Spleen (tissue), 11 donors: ENCODE data around the gene COMMD7. TPM values are rescaled to one million over a fixed set of nuclear protein-coding genes. Genes with fewer than 3 reads are reported as not detected.
"Not testable (repeated sequence)": the region's sequence is repeated elsewhere in the genome, so short reads cannot be mapped to it uniquely, and the experiment has no call there.

ENCODE experiments used
- DNase-seq: peaks from one replicate; pipeline ENCODE4 v3.0.0-alpha.2; 2020
- H3K27ac ChIP-seq, 8 donors: fragments of 200-600 bp; sonication (generic) in 7 of 8; 1 replicate in 4 of 8; 2 replicates in 4 of 8; pipeline versions ENCODE4 v1.5.0 to v1.8.0; 2016 to 2021; ENCODE audit warnings: inconsistent platforms in 4 of 8, mild to moderate bottlenecking in 4 of 8, moderate library complexity in 1 of 8
- H3K27me3 ChIP-seq, 7 donors: fragments of 200-600 bp; sonication (generic) in 6 of 7; replicated peaks in 1 of 7; 1 replicate in 4 of 7; 2 replicates in 3 of 7; pipeline versions ENCODE4 v1.5.0 to v1.8.0; 2016 to 2021; ENCODE audit warnings: inconsistent platforms in 3 of 7, mild to moderate bottlenecking in 1 of 7
- H3K36me3 ChIP-seq, 6 donors: fragments of 200-600 bp; sonication (generic) in 5 of 6; 1 replicate in 4 of 6; 2 replicates in 2 of 6; pipeline versions ENCODE4 v1.5.0 to v1.8.0; 2016 to 2021; ENCODE audit warnings: inconsistent platforms in 2 of 6
- H3K4me1 ChIP-seq, 6 donors: fragments of 200-600 bp; sonication (generic) in 5 of 6; 1 replicate in 3 of 6; 2 replicates in 3 of 6; pipeline versions ENCODE4 v1.5.0 to v1.8.0; 2016 to 2021; ENCODE audit warnings: inconsistent platforms in 3 of 6
- H3K4me3 ChIP-seq, 8 donors: fragments of 200-600 bp; sonication (generic) in 7 of 8; 1 replicate in 4 of 8; 2 replicates in 4 of 8; pipeline versions ENCODE4 v1.5.0 to v1.8.0; 2016 to 2021; ENCODE audit warnings: inconsistent platforms in 4 of 8, mild to moderate bottlenecking in 4 of 8, moderate library complexity in 2 of 8
- H3K9me3 ChIP-seq, 8 donors: fragments of 200-600 bp; sonication (generic) in 7 of 8; 1 replicate in 4 of 8; 2 replicates in 4 of 8; pipeline versions ENCODE4 v1.5.0 to v1.8.0; 2016 to 2021; ENCODE audit warnings: inconsistent platforms in 4 of 8
- POLR2A ChIP-seq, 3 donors: fragments of 450-650 bp; IDR thresholded peaks; one replicate each; pipeline ENCODE4 v1.5.1; 2017; ENCODE audit warnings: antibody characterized with exemption in 3 of 3, mild to moderate bottlenecking in 1 of 3
- POLR2AphosphoS5 ChIP-seq, 3 donors: sonication (generic); formaldehyde crosslinking; IDR thresholded peaks; one replicate each; pipeline ENCODE4 v1.5.1; 2017; ENCODE audit warnings: antibody characterized with exemption in 3 of 3
- WGBS, 5 donors: extraction: QIAGEN DNeasy Blood & Tissue Kit in 3 of 5; methylation state at CpG; one replicate each; pipeline versions ENCODE4 v1.1.5 to v1.1.7; 2013 to 2018; 5-methylcytosine and 5-hydroxymethylcytosine counted together
- intact Hi-C: fragments of 100-400 bp; cut with DNase I; formaldehyde crosslinking; loops from one replicate; pipeline ENCODE4 v1.15.0; 2023; ENCODE audit warnings: low total_unique reads
- polyA plus RNA-seq, 3 donors: library from polyadenylated mRNA; stranded (reverse); fragments of 200-250 nt; gene quantifications; one replicate each; pipeline ENCODE4 v1.2.1, GENCODE V29; 2013
- total RNA-seq, 7 donors: library from RNA; depleted of rRNA in 3 of 7; stranded (reverse); fragments of >200 nt in 3 of 7; fragmentation: NEBNext Ultra II Directional in 4 of 7; extraction: Animal tissue kit (Norgen Biotek cat#: 25700) in 4 of 7; gene quantifications; one replicate each; pipeline versions ENCODE4 v1.1.0 to v1.2.1, GENCODE V29; 2016 to 2021
- TF ChIP-seq, protein P1 (sequence below), 11 experiments: fragments of 200-600 bp in 7 of 11; fragments of 450-650 bp in 4 of 11; sonication (generic) in 4 of 11; IDR thresholded peaks in 8 of 11; conservative IDR thresholded peaks in 3 of 11; 1 replicate in 7 of 11; 2 replicates in 4 of 11; pipeline versions ENCODE4 v1.4.0 to v1.8.0; 2016 to 2021; ENCODE audit warnings: antibody characterized with exemption in 11 of 11, inconsistent platforms in 4 of 11, mild to moderate bottlenecking in 1 of 11
- donor health status: healthy with polysubstance abuse.
- donor health status: DM: no; HTN: no; CAD: no; lungs with moderate emphysema.
- donor health status: DM: no; HTN: no; CAD: no.
- donor health status: Bipolar disorder and iron deficiency.
- donor health status: healthy.
- donor health status: DM: no; HTN: no; CAD: no.
- donor health status: DM: yes; HTN: yes; CAD: no.

COMMD7 gene
- total and polyA plus RNA-seq, 10 donors = 24.4 to 69.2 (median 38.1) TPM

- intact Hi-C loops = no loop called here
- WGBS, 5 donors = 78 to 92% (median 84%) methylated on average over 8 of the region's 8 CpGs
- TF ChIP-seq, protein P1, sequence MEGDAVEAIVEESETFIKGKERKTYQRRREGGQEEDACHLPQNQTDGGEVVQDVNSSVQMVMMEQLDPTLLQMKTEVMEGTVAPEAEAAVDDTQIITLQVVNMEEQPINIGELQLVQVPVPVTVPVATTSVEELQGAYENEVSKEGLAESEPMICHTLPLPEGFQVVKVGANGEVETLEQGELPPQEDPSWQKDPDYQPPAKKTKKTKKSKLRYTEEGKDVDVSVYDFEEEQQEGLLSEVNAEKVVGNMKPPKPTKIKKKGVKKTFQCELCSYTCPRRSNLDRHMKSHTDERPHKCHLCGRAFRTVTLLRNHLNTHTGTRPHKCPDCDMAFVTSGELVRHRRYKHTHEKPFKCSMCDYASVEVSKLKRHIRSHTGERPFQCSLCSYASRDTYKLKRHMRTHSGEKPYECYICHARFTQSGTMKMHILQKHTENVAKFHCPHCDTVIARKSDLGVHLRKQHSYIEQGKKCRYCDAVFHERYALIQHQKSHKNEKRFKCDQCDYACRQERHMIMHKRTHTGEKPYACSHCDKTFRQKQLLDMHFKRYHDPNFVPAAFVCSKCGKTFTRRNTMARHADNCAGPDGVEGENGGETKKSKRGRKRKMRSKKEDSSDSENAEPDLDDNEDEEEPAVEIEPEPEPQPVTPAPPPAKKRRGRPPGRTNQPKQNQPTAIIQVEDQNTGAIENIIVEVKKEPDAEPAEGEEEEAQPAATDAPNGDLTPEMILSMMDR (IDR thresholded peaks at IDR 0.05 in 8 of 11, conservative IDR thresholded peaks at IDR 0.05 in 3 of 11) = no peak
- TF ChIP-seq POLR2A (IDR thresholded peaks at IDR 0.05) = no peak
- TF ChIP-seq POLR2AphosphoS5 (IDR thresholded peaks at IDR 0.05) = no peak
Measured at GRCh38 chr20:32773855-32774254, 30.6 kb upstream of the COMMD7 start.

DNA sequence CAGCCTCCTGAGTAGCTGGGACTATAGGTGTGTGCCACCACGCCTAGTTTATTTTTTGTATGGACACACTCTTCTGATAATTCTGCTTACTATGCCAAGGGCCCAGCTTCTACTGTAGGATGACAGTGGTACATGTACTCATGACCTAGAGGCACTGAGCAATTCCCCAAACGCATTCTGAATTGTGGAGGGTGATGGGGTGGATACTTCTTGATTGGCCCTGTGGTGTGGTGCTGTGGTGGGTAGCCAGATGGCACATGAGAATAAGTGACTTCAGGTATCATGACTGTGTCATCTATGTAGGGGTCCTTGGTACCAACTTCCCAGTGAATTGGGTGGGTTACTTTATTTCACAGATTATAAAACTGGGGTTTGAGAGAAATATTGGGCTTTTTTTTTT, 30.0 kb upstream of the COMMD7 start:
- DNase-seq = no peak
- Histone ChIP-seq H3K27me3 (no peaks in the 10 kb centered on the region), H3K27ac (no peak overlapping the region), H3K36me3 (no peaks in the 10 kb centered on the region), H3K4me3 (no peak overlapping the region), H3K4me1 (peaks cover 0 to 5% (median 0%) of the 10 kb centered on the region in 6 donors), H3K9me3 (no peaks in the 10 kb centered on the region)
- TF ChIP-seq, protein P1 (IDR thresholded peaks at IDR 0.05 in 8 of 11, conservative IDR thresholded peaks at IDR 0.05 in 3 of 11) = no peak
- TF ChIP-seq POLR2AphosphoS5 (IDR thresholded peaks at IDR 0.05) (no peak), POLR2A (IDR thresholded peaks at IDR 0.05) (no peak)
- intact Hi-C loops = no loop called here
- 84 to 100% (median 95%) methylated on average over 2 of the region's 2 CpGs for WGBS, 5 donors

More at GRCh38 chr20:32773855-32774254, 30.6 kb upstream of the COMMD7 start:
- Histone ChIP-seq H3K4me3 (no peak overlapping the region), H3K36me3 (no peaks in the 10 kb centered on the region), H3K4me1 (peaks cover 0 to 5% (median 0%) of the 10 kb centered on the region in 6 donors), H3K27ac (no peak overlapping the region), H3K27me3 (no peaks in the 10 kb centered on the region), H3K9me3 (no peaks in the 10 kb centered on the region)
- no peak for DNase-seq

DNA sequence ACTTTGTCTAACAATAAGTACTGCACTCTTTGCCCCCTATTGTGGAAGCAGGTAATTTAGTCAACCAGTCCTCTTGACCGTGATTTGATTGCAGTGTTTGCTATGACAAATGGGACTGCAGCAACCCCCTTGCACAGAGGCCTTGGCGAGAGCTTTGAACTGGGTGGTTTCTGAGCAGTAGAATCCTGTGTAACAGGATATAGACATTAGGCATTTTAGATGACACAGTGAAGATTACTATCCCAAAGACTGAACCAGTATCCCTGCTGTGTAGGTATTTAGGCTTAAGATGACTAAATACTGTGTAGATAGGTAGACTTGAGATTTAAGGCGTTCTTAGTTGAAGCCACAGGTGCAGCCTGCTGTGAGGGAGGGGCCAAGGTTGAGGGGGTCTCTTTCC, 28.8 kb upstream of the COMMD7 start:
- WGBS, 5 donors = 86 to 96% (median 89%) methylated on average over 3 of the region's 3 CpGs
- TF ChIP-seq, protein P1 (IDR thresholded peaks at IDR 0.05 in 8 of 11, conservative IDR thresholded peaks at IDR 0.05 in 3 of 11) = no peak
- TF ChIP-seq POLR2A (IDR thresholded peaks at IDR 0.05) = no peak
- TF ChIP-seq POLR2AphosphoS5 (IDR thresholded peaks at IDR 0.05) = no peak
- DNase-seq = no peak
- peaks cover 0 to 5% (median 0%) of the 10 kb centered on the region in 6 donors for H3K4me1 ChIP-seq
- intact Hi-C loops = no loop called here
- H3K9me3 ChIP-seq = no peaks in the 10 kb centered on the region
- no peak overlapping the region for H3K27ac ChIP-seq
- no peaks in the 10 kb centered on the region for H3K27me3 ChIP-seq
- no peak overlapping the region for H3K4me3 ChIP-seq
- H3K36me3 ChIP-seq = no peaks in the 10 kb centered on the region

- no peak for TF ChIP-seq POLR2AphosphoS5 (IDR thresholded peaks at IDR 0.05)
- no peak for TF ChIP-seq POLR2A (IDR thresholded peaks at IDR 0.05)
- TF ChIP-seq, protein P1 (IDR thresholded peaks at IDR 0.05 in 8 of 11, conservative IDR thresholded peaks at IDR 0.05 in 3 of 11) = no peak
- peaks cover 7 to 28% (median 13%) of the 10 kb centered on the region in 6 donors for H3K4me1 ChIP-seq
Measured at GRCh38 chr20:32767418-32768198, 24.3 kb upstream of the COMMD7 start.

DNA sequence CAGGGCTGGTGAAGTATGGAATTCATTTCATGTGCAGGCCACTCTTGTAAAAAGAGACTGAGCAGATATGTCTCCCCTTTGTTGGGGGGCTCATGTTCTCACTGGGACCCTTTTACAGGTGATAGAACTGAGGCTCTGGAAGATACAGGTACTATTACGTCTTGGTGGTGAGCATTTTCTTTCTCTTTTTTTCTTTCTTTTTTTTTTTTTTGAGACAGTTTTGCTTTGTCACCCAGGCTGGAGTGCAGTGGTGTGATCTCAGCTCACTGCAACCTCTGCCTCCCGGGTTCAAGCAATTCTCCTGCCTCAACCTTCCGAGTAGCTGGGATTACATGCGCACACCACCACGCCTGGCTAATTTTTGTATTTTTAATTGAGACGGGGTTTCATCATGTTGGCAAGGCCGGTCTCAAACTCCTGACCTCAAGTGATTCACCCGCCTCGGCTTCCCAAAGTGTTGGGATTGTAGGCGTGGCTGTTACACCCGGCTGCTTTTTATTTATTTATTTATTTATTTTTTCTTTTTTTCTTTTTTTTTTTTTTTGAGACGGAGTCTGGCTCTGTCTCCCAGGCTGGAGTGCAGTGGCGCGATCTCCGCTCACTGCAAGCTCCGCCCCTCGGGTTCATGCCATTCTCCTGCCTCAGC, 22.1 kb upstream of the COMMD7 start:
- intact Hi-C loops, H3K27ac ChIP-seq, H3K36me3 ChIP-seq, DNase-seq, H3K9me3 ChIP-seq, H3K4me3 ChIP-seq: not testable (repeated sequence)
- 78 to 91% (median 86%) methylated on average over 16 to 17 of the region's 17 CpGs for WGBS, 5 donors
- Histone ChIP-seq H3K4me1 (peaks cover 12 to 34% (median 21%) of the 10 kb centered on the region in 6 donors), H3K27me3 (peaks cover 0 to 23% (median 0%) of the 10 kb centered on the region in 7 donors)

More at GRCh38 chr20:32767418-32768198, 24.3 kb upstream of the COMMD7 start:
- intact Hi-C loops = no loop called here
- Histone ChIP-seq H3K9me3 (no peaks in the 10 kb centered on the region), H3K27me3 (peaks cover 0 to 15% (median 0%) of the 10 kb centered on the region in 7 donors), H3K4me3 (no peak overlapping the region), H3K36me3 (no peaks in the 10 kb centered on the region), H3K27ac (no peak overlapping the region)
- 84 to 95% (median 90%) methylated on average over 8 to 9 of the region's 9 CpGs for WGBS, 5 donors
- DNase-seq = no peak
